IgD-negative memory B cell (primary cell): ENCODE measurements around the gene IFT27. TPM values are rescaled to one million over a fixed set of nuclear protein-coding genes. Genes with fewer than 3 reads are reported as not detected.
A peak's percentile ranks its signal among the peaks of the same experiment; 100 is the strongest.

ENCODE experiments used
- H3K27ac Mint-ChIP-seq, 3 donors: one replicate each; pipeline ENCODE4 v1.8.0; 2020 to 2022; ENCODE audit warnings: mild to moderate bottlenecking in 3 of 3, mixed read lengths in 3 of 3, moderate library complexity in 1 of 3
- H3K27me3 Mint-ChIP-seq: one replicate; pipeline ENCODE4 v1.8.0; 2021; ENCODE audit warnings: mixed read lengths
- H3K36me3 Mint-ChIP-seq: one replicate; pipeline ENCODE4 v1.8.0; 2020; ENCODE audit warnings: mild to moderate bottlenecking, mixed read lengths
- H3K4me1 Mint-ChIP-seq, 3 donors: one replicate each; pipeline ENCODE4 v1.8.0; 2020 to 2022; ENCODE audit warnings: mixed read lengths in 3 of 3, mild to moderate bottlenecking in 1 of 3
- H3K4me3 Mint-ChIP-seq, 4 donors: one replicate each; pipeline ENCODE4 v1.8.0; 2020 to 2022; ENCODE audit warnings: mild to moderate bottlenecking in 4 of 4, mixed read lengths in 4 of 4, moderate library complexity in 3 of 4
- H3K9me3 Mint-ChIP-seq, 3 donors: one replicate each; pipeline ENCODE4 v1.8.0; 2020 to 2021; ENCODE audit warnings: mixed read lengths in 3 of 3, mild to moderate bottlenecking in 1 of 3
- polyA plus RNA-seq: library from polyadenylated mRNA; unstranded; fragments of 300-500 nt; fragmentation: Illumina TruSeq; gene quantifications from one replicate; pipeline ENCODE4 v1.2.3, GENCODE V29; 2021

The IFT27 gene
- polyA plus RNA-seq, 1 donor from 2014 or later = 12.4 TPM

DNA sequence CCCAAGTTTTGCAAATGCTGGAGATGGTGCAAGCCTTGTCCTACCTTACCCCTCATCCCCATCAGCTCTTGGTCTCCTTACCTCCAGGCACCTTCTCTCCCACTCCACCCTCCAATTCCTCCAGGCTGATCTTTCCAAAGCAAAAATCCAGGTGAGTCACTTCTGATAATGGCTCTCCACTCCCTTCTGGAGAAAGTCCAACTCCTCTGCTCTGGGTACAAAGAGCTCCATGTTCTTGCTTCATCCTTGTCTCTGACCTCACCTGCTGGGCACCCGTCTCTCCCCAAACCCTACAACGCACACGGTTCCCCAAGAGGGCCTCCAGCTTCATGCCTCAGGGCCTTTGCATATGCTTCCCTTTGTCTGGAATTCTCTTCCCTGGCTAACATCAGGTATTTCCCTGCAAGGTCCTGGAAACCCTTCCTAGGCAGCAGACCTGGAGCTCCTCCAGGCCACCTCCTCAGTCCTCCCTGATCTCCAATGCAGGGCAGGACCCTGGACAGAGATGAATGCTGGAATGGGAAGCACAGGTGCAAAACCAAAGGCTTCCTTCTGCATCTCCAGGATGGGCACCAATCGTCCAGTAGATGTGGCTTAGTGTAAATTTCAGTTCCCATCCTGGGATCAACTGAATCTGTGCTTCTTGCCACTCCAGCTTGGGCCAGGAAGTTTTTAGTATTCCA is 22.7 kb downstream of the IFT27 start:
- Mint-ChIP-seq H3K4me3 (no peak overlapping the region), H3K27me3 (peaks cover 11% of the 10 kb centered on the region), H3K36me3 (no peaks in the 10 kb centered on the region), H3K27ac (peak overlapping the region in 1 of 3 donors; percentile 80), H3K4me1 (peaks cover 0 to 2% (median 2%) of the 10 kb centered on the region in 3 donors), H3K9me3 (peaks cover 0 to 2% (median 0%) of the 10 kb centered on the region in 3 donors)

DNA sequence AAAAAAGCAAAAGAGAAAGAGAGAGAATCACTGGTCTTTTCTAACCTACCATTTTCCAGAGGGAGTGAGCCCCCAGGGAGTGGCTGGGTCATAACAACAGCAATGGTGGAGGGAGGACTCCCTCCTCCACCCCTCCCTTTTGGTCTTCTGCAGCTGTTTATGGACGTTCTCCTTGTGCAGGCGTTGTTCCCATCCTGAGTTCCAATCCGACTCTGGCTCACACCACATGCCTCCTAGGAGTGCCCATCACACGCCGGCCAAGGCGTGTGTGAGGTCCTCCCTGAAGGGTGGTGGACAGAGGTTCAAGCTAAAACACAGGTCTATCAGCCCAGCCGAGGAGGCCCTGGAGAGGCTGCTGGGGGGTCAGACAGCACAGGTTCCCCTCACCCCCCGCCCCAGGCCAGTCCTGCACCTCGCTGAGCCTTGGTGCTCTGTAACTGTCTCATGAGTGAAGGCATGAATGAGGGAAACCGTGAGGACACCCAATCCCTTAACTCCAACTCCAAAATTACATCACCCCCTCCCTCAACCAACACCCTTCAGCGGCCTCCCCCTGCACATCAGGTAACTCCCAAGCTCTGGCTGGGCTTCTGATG is 29.4 kb downstream of the IFT27 start:
- Mint-ChIP-seq H3K27ac (no peak overlapping the region), H3K4me1 (no peaks in the 10 kb centered on the region), H3K27me3 (peaks cover 9% of the 10 kb centered on the region), H3K36me3 (no peaks in the 10 kb centered on the region), H3K9me3 (no peaks in the 10 kb centered on the region), H3K4me3 (no peak overlapping the region)

DNA sequence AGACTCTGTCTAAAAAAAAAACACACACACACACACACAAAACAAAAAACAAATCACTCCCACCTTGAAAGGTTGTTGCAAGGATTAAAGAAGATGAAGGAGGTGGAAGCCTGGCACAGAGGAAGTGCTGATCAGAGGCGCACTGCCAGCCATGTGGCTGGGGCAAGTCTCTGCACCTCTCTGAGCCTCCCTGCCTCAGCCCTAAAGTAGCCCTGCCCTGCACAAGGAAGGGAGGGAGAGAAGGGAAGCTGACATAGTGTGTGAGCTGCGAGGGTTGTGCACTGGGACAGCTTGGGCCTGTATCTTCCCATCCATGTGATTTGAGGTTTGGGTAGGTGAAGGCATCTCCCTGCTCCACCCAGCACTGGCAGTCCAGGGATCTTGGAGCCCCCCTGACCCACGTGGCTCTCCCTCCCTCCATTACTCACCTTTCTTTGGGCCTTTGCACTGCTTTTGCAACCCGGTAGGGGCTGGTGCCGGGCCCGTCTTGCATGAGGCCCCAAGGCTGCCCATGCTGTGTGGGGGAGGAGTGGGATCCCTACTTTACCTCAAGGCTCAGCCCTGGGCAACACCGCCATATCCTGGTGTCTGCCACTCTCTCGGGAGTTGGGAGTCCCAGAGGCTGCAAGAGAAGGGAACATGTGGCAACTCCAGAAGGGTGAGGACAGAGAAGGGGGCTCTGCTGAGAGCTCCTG is 30.5 kb downstream of the IFT27 start:
- Mint-ChIP-seq H3K27ac (no peak overlapping the region), H3K27me3 (peaks cover 9% of the 10 kb centered on the region), H3K9me3 (peaks cover 0 to 5% (median 0%) of the 10 kb centered on the region in 3 donors), H3K4me3 (no peak overlapping the region), H3K36me3 (no peaks in the 10 kb centered on the region), H3K4me1 (no peaks in the 10 kb centered on the region)

DNA sequence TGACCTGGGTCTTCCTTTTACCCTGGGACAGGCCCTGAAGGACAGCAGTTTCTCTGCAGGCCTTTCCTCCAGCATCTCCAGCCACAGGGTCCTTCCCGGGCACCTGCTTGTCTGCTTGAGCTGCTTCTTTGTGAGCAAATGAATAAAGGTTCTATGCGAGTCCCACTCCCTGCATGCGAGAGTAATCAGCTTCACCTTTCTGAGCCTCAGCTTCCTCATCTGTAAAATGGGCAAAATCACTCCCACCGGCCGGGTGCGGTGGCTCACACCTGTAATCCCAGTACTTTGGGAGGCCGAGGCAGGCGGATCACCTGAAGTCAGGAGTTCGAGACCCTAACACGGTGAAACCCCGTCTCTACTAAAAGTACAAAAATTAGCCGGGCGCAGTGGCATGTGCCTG is 31.1 kb downstream of the IFT27 start:
- Mint-ChIP-seq H3K9me3 (peaks cover 0 to 5% (median 0%) of the 10 kb centered on the region in 3 donors), H3K36me3 (no peaks in the 10 kb centered on the region), H3K4me1 (no peaks in the 10 kb centered on the region), H3K27me3 (peaks cover 11% of the 10 kb centered on the region), H3K4me3 (no peak overlapping the region), H3K27ac (no peak overlapping the region)

DNA sequence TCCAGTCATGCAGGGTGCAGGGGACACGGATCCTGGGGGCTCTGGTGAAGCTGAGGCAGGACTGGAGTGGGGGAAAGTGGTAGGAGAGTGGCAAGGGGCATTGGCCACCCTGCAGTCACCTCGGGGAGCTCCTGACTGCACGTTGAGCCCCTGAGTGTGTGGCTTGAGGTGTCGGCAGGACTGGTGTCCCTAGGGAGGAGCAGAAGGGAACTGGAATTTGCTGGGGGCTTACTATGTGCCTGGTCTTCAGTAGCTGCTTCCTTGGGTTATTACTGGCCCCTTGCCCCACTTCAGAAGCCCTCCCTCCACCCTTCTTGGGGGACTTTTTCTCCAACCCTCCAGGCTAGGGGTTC is 31.5 kb downstream of the IFT27 start:
- Mint-ChIP-seq H3K4me3 (no peak overlapping the region), H3K27ac (no peak overlapping the region), H3K36me3 (no peaks in the 10 kb centered on the region), H3K9me3 (peaks cover 0 to 5% (median 0%) of the 10 kb centered on the region in 3 donors), H3K27me3 (peaks cover 11% of the 10 kb centered on the region), H3K4me1 (no peaks in the 10 kb centered on the region)

DNA sequence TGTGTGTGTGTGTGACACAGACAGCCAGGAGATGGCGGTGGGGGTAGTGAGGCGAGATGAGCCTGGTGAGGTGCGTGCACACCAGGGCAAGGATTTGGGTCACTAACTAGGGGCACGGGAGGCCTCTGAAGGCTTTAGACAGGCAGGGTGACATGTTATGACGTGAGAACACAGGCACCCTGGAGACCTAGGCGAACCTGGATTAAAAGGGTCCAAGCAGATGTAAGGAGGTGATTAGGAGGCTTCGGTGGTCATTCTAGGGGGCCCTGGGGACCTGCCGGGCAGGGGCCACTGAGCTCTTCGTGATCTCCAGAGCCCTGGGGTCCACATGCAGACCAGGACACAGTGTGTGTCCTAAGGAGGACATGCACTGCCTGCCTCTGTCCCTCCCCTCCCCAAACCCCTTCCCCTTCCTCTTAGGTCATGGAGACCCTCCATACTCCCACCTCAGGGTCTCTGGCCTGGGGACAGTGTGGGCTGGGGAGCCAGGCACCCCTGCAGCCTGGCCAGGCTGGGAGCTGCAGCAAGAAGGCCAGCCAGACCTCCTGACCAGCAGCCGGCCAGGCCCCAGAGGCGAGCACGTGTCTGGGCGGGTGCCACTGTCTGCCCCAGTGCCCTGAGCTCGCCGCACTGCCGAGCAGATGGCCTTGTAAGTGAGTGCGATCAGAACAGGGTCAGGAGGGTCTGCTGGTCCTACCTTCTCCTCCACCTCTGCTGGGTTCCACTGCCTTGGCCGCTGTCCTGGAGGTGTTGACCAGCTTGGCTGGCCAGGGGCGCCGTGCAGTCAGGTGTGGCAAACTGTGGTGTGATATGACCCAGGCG is 32.1 kb downstream of the IFT27 start:
- peaks cover 2 to 10% (median 3%) of the 10 kb centered on the region in 3 donors for H3K9me3 Mint-ChIP-seq
- H3K4me1 Mint-ChIP-seq = no peaks in the 10 kb centered on the region
- H3K27ac Mint-ChIP-seq = no peak overlapping the region

DNA sequence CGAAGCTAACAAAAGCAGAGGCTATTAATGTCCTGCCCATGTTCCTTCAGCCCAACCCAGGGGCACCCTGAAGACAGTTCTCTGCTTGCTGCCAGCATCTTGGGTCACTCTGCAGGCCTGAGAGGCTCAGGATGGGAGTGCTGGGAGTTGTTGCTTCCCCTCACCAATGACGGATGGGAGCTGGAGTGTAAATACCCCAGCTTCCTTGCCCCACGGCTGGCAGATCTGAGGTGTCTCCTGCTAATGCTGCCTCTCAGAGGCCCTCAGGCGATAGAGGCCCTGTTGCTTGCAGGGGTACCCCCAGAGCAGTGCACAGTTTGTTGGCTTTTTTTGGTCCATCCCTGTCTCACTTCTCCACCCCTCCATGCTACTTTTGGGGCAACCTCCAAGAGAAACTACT is 32.9 kb downstream of the IFT27 start:
- H3K36me3 Mint-ChIP-seq = peaks cover 2% of the 10 kb centered on the region
- peaks cover 12% of the 10 kb centered on the region for H3K27me3 Mint-ChIP-seq
- no peak overlapping the region for H3K27ac Mint-ChIP-seq
- H3K9me3 Mint-ChIP-seq = peaks cover 2 to 10% (median 3%) of the 10 kb centered on the region in 3 donors
- H3K4me1 Mint-ChIP-seq = peaks cover 0 to 4% (median 0%) of the 10 kb centered on the region in 3 donors
- H3K4me3 Mint-ChIP-seq = no peak overlapping the region

More for the DNA sequence above, 32.1 kb downstream of the IFT27 start:
- H3K36me3 Mint-ChIP-seq = peaks cover 2% of the 10 kb centered on the region
- H3K4me3 Mint-ChIP-seq = no peak overlapping the region
- peaks cover 12% of the 10 kb centered on the region for H3K27me3 Mint-ChIP-seq

DNA sequence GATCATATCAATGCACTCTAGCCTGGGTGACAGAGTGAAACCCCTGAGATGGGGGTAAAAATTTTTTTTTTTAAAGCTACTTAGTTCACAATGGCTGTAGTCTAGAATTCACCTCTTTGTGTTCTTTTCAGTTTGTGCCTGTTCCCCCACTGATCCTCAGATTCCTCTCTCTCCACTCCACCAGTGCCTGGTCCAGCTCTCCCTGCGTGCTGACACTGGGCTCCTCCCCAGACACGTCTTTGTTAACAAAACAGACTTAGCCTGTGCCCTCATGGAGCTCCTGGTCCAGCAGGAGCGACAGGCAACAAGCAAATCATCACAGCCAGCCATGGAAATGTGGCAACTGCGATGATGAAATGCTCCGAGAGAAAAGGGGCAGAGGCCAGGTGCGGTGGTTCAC is 34.0 kb downstream of the IFT27 start:
- Mint-ChIP-seq H3K36me3 (peaks cover 2% of the 10 kb centered on the region), H3K27me3 (peaks cover 14% of the 10 kb centered on the region), H3K27ac (no peak overlapping the region), H3K4me3 (peak overlapping the region in 1 of 4 donors; percentile 44), H3K4me1 (peaks cover 0 to 4% (median 0%) of the 10 kb centered on the region in 3 donors), H3K9me3 (peaks cover 2 to 10% (median 3%) of the 10 kb centered on the region in 3 donors)

DNA sequence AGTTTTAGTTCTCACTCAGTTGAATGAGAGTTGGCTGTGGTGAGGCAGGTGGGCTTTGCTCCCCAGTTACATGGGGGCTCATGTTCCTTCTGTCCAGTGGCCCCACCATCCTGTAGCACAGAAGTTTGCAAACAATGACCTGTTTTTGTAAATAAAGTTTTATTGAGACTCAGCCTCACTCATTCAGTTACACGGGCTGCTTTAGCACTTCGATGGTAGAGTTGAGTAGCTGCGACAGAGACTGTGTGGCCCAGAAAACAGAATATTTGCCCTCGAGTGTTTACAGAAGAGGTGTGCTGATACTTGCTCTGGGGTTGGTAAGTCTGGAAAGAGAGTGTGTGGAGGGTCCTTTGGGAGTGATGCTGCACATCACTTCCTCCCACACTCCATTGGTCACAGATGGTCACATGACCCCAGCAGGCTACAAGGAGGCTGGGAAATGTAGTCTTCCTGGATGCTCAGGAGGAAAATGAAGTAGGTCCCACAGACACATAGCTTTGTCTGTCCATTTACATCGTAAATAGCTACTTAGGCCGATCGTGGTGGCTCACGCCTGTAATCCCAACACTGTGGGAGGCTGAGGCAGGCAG is 34.6 kb downstream of the IFT27 start:
- H3K4me1 Mint-ChIP-seq = peaks cover 0 to 4% (median 0%) of the 10 kb centered on the region in 3 donors
- no peak overlapping the region for H3K27ac Mint-ChIP-seq
- H3K4me3 Mint-ChIP-seq = peak overlapping the region in 1 of 4 donors; percentile 25
- peaks cover 14% of the 10 kb centered on the region for H3K27me3 Mint-ChIP-seq
- peaks cover 2% of the 10 kb centered on the region for H3K36me3 Mint-ChIP-seq
- peaks cover 3 to 10% (median 3%) of the 10 kb centered on the region in 3 donors for H3K9me3 Mint-ChIP-seq

DNA sequence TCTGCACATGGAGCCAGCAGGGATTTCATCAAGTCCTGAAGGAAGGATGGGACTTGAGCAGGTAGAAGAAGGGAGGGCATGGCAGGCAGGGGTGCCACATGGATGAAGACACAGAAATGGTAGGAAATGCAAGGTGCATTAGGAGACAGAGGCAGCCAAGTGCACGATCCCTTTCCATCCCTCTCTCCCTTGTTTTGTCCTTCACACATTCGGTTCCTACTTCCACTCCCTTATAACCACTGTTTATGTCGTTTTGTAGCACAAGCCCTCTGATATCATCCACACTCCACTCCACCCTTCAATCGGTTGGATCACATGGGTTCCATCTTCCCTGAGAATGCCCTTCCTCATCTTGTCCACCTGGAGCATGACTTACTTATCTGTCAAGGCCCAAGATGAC is 35.2 kb downstream of the IFT27 start:
- Mint-ChIP-seq H3K36me3 (peaks cover 2% of the 10 kb centered on the region), H3K27me3 (peaks cover 17% of the 10 kb centered on the region), H3K9me3 (peaks cover 3 to 10% (median 3%) of the 10 kb centered on the region in 3 donors), H3K4me1 (peaks cover 0 to 4% (median 0%) of the 10 kb centered on the region in 3 donors), H3K4me3 (no peak overlapping the region), H3K27ac (no peak overlapping the region)

DNA sequence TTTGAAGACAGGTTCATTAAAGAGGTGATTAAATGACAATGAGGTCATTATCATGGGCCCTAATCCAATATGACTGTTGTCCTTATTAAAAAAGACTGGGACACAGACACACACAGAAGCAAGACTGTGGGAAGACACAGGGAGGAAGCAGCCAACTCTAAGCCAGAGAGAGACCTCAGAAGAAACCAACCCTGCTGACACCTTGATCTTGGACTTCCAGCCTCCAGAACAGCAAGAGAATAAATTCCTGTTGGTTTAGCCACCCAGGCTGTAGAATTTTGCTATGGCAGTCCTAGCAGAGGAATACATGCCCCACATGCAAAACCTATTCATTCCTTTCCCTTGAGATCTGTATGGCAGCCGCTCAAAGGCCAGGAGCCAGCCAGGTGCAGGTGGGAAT is 36.7 kb downstream of the IFT27 start:
- H3K4me3 Mint-ChIP-seq = no peak overlapping the region
- peaks cover 20% of the 10 kb centered on the region for H3K27me3 Mint-ChIP-seq
- peaks cover 2% of the 10 kb centered on the region for H3K36me3 Mint-ChIP-seq

DNA sequence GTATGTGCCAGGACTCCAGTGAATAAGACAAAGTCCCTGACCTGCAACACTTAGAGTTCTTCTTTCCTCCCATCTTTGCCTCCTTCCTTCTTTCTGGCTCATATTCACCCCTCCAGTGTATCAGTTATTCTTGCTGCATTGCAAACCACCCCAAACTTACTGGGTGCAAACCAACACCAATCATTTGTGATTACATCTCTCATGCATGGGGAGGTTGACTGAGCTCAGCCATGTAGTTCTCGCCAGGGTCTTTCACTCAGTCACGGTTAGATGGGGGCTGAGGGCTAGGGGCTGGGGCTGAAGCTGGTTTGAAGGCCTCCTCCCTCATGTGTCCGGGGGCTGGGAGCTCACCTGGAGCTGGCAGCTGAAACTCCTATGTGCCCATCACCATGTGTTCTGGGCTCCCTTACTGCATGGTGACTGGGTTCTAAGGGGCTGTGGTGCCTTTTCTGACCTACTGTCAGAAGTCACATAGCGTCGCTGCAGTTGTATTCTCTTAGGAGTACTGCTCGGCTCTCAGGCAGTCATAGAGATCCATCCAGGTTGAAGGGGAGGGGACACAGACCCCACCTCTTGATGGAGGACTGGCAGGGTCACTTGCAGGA is 37.4 kb downstream of the IFT27 start:
- Mint-ChIP-seq H3K36me3 (peaks cover 2% of the 10 kb centered on the region), H3K27ac (no peak overlapping the region), H3K4me3 (no peak overlapping the region), H3K27me3 (peaks cover 27% of the 10 kb centered on the region), H3K4me1 (peaks cover 0 to 4% (median 1%) of the 10 kb centered on the region in 3 donors), H3K9me3 (peaks cover 3 to 10% (median 3%) of the 10 kb centered on the region in 3 donors)

More for the DNA sequence above, 36.7 kb downstream of the IFT27 start:
- Mint-ChIP-seq H3K9me3 (peaks cover 3 to 10% (median 3%) of the 10 kb centered on the region in 3 donors), H3K27ac (no peak overlapping the region), H3K4me1 (peaks cover 0 to 4% (median 0%) of the 10 kb centered on the region in 3 donors)

DNA sequence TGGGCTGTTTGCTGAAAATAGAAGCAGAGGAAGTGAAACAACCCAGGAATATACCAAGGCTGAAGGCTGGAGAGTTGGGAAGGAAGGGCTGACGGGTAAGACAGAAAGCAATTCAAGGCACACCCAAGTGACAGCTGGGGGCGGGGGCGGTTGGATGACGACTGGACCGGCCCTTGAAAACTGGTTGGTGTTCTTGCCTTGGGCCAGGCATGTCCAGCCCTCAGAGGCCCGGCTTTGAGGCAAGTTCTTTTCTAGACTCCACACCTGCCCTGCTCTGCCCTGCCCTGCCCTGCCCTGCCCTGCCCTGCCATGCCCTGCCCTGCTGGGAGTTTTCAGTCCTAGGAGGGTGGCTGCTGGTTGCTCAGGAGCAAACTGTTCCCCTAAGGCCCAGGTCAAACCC is 38.1 kb downstream of the IFT27 start:
- peaks cover 3 to 10% (median 3%) of the 10 kb centered on the region in 3 donors for H3K9me3 Mint-ChIP-seq
- H3K36me3 Mint-ChIP-seq = peaks cover 2% of the 10 kb centered on the region
- H3K4me1 Mint-ChIP-seq = peaks cover 0 to 4% (median 1%) of the 10 kb centered on the region in 3 donors
- no peak overlapping the region for H3K27ac Mint-ChIP-seq
- peaks cover 31% of the 10 kb centered on the region for H3K27me3 Mint-ChIP-seq
- no peak overlapping the region for H3K4me3 Mint-ChIP-seq
